HG03432 (cell line): ENCODE results near the gene PLEKHM2.
"Not testable (repeated sequence)": the region's sequence is repeated elsewhere in the genome, so short reads cannot be mapped to it uniquely, and the experiment has no call there.

Source experiments
- ATAC-seq: cut with Tn5 transposase; IDR thresholded peaks from one replicate; pipeline ENCODE4 v1.9.1; 2021; ENCODE audit warnings: mild to moderate bottlenecking, moderate library complexity; ENCODE audit not compliant: unreplicated experiment

The PLEKHM2 gene, protein sequence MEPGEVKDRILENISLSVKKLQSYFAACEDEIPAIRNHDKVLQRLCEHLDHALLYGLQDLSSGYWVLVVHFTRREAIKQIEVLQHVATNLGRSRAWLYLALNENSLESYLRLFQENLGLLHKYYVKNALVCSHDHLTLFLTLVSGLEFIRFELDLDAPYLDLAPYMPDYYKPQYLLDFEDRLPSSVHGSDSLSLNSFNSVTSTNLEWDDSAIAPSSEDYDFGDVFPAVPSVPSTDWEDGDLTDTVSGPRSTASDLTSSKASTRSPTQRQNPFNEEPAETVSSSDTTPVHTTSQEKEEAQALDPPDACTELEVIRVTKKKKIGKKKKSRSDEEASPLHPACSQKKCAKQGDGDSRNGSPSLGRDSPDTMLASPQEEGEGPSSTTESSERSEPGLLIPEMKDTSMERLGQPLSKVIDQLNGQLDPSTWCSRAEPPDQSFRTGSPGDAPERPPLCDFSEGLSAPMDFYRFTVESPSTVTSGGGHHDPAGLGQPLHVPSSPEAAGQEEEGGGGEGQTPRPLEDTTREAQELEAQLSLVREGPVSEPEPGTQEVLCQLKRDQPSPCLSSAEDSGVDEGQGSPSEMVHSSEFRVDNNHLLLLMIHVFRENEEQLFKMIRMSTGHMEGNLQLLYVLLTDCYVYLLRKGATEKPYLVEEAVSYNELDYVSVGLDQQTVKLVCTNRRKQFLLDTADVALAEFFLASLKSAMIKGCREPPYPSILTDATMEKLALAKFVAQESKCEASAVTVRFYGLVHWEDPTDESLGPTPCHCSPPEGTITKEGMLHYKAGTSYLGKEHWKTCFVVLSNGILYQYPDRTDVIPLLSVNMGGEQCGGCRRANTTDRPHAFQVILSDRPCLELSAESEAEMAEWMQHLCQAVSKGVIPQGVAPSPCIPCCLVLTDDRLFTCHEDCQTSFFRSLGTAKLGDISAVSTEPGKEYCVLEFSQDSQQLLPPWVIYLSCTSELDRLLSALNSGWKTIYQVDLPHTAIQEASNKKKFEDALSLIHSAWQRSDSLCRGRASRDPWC

DNA sequence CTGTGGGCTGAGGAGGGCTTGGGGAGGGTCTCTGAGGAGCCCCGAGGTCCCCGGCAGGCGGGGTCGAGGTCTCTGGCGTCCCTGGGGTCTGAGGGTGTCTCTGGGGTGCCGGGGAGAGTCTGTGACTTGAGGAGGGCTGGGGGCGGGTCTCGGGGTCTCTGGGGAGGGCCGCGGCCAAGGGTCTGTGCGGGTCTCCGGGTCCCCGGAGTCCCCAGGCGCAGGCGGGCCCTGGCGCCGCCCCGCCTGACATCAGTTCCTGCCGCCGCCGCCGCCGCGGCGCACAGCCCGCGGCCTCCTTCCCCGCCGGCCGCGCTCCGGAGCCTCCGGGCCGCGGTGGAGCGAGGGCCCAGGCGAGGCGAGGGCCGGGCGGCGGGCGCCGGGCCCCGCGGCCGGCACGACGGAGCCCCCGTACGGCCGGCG lies at the start of gene PLEKHM2:
TSS of gene PLEKHM2 (plus strand) at position 279 of the 420 bp plus-strand sequence. CDS start 239 bp downstream, outside the sequence.
- peak; percentile 73 for ATAC-seq

DNA sequence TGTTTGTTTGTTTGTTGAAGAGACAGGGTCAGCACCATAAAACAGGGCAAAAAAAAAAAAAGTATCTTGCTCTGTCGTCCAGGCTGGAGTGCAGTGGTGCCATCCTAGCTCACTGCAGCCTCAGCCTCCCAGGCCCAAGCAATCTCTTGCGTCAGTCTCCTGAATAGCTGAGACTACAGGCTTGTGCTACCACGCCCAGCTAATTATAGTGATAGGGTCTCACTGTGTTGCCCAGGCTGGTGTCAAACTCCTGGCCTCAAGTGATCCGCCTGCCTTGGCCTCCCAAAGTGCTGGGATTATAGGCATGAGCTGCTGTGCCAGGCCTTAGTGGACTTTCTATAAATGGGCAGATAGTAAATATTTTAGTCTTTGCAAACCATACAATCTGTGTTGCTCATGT lies 47.7 kb upstream of the PLEKHM2 start:
- ATAC-seq = no peak

DNA sequence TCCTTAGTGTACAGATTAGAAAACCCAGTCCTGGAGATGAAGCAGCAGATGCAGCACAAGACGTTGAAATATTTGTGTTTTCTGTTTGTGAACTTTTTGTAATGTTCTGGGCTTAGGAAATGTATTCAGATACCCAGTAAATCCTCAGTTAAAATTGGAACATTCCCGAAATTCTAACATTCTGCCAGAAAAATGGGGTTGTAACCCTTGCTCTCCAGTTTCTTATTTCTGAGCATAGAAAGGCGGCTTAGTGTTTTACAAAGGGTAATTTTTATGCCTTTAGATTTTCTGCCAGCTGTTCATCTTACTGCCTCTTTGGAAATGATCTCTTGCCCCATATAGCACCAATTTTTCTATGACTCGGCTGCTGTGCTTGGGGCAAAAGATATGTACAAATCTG lies 46.3 kb upstream of the PLEKHM2 start:
- no peak for ATAC-seq

DNA sequence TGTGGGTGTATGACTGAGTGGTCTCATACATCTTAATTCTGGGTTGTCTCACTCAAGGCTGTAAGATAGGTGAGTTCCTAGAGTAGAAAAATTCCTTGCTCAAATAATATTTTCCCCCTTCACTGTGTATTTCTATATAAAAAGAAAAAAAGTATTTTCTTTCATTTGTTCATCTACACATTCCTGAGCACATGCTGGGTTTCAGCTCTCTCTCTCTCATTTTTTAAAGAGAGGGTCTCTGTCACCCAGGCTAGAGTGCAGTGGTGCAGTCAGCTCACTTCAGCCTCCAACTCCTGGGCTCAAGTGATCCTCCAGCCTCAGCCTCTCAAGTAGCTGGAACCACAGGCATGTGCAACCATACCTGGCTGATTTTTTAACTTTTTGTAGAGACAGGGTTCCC lies 44.9 kb upstream of the PLEKHM2 start:
- ATAC-seq = no peak

DNA sequence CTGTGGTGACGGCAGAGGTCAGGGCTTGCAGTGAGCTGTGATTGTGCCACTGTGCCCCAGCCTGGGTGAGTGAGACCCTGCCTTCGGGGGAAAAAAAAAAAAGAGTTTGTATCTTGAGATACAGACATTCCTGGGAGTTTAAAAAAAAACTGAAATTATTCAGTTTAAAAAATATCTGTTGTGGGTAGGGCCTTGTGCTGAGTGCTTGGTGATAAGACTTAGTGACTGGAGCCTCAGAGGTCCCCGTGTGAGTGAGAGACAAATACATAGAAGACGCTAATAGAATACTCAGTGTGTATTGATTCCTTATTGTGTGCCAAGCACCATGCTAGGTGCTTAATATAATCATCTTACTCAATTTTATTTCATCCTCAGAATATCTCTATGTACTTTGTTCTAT lies 44.2 kb upstream of the PLEKHM2 start:
- ATAC-seq = no peak

DNA sequence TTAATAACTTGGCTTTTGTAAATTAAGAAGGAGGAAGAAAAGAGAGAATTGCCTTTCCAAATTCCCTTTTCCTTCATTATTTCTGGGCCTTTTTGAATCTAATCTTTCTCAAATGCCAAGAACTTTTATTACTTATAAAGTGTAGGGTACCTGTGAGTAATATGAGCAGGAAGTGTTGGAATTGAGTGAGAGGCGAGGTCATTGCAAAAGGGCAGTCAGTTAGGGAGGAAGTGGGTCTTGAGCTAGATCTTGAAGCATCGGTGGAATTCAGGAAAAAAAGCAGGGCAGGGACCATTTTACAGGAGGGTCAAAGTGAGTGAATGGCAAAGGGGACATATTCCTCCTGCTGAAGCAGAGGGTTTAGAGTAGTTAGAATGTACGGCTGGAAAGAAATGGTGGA lies 43.5 kb upstream of the PLEKHM2 start:
- ATAC-seq = no peak

DNA sequence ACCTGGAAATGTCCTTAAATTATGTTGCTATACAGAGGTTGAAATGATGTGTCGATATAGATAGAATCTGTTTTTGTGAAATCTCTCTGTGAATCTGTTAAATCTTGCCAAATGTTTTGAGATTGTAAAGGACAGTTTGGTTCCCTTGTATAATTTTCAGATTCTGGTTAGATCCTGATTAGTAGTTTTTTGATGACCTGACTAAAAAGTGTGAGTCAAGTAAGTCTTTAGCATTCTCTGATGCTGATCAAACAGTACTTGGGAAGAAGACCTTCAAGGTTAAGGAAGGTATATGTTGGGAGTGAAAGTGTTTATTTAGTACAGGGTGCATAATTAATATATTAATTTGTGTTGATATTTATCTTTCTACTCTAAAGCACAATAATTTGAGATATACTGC lies 34.2 kb upstream of the PLEKHM2 start:
- ATAC-seq = no peak

DNA sequence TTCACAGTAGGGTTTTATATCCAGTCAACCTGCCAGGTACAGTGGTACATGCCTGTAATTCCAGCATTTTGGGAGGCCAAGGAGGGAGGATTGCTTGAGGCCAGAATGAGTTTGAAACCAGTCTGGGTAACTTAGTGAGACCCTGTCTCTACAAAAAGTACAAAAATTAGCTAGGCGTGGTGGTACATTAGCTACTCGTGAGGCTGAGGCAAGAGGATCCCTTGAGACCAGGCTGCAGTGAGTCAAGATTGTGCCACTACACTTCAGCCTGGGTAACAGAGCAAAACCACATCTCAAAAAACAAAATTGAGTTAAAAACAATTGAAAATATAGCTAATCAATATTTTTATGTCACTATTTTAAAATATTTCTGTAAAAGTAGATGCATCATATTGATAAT lies 33.7 kb upstream of the PLEKHM2 start:
- ATAC-seq = no peak

DNA sequence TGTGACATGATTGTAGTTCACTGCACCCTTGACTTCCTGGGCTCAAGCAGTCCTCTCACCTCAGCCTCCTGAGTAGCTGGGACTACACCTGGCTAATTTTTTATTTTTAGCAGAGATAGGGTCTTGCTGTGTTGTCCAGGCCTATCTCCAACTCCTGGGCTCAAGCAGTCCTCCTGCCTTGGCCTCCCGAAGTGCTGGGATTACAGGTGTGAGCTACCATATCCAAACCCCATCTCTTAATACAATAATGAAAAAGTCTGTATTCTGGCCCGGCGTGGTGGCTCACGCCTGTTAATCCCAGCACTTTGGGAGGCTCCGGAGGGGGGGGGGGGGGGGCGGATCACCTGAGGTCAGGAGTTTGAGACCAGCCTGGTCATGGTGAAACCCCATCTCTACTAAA lies 32.0 kb upstream of the PLEKHM2 start:
- ATAC-seq = not testable (repeated sequence)

DNA sequence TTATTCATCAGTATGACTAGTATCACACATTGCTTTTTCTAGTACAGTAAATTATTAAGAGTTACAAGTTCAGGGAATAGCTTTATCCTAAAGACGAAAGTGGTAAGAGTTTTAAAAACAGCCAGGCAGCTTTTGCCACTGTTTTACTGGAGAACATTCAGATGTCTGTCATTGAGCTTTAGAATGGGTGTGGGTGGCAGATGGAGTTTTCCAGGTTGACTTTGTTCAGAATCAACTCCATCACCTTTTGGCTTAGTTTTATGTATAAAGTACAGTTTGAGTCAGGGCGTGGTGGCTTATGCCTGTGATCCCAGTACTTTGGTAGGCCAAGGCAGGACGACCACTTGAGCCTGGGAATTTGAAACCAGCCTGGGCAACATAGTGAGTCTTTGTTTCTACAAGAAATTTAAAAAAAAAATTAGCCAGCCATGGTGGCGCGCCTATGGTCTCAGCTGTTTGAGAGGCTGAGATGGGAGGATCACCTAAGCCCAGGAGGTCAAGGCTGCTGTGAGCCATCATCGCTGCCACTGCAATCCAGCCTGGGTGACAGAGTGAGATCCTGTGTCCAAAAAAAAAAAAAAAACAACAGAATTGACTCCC lies 29.9 kb upstream of the PLEKHM2 start:
- ATAC-seq = no peak

DNA sequence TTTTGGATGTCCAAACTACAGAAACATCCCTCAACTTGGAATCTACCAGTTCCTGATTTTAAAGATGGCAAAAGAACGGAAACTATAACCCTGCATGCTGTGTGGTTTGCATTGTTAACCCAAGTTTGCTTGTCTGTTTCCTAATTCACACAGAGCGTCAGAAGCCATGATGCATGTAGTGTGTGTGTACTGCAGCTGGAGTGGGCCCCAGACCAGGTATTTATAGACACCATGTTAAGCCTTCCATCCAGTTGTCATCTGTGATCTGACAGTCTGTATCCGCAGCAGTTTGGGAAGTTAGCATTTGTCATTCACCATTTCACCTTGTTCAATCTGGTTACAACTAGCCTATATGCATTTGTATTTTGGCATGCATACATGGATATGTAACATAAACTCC lies 27.7 kb upstream of the PLEKHM2 start:
- ATAC-seq = no peak

DNA sequence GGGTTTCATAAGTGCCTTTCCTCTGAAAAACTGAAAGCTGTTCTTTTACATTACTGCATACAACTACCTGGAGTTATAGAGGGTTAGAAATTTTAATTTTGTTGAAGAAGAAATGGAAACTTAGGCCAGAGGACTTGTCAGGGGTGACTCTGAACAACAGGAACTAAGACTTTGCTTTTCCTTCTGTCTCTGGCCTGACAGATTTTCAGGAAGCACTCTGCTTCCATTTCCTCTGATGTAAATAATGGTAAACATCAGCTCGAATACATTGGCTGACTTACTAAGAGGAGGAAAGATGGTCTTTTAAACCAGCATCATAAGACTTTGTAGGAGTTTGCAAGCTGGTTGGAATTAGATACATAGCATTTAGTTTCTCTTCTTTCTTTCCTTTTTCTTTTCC lies 27.1 kb upstream of the PLEKHM2 start:
- no peak for ATAC-seq

DNA sequence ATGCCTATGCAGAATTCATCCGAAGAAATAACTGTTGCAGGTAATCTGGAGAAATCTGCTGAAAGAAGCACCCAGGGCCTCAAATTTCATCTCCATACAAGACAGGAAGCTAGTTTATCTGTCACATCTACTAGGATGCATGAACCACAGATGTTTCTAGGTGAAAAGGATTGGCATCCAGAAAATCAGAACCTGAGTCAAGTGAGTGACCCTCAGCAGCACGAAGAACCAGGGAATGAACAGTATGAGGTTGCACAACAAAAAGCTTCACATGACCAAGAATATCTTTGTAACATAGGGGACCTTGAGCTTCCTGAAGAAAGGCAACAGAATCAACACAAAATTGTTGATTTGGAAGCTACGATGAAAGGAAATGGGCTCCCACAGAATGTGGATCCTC lies 24.0 kb upstream of the PLEKHM2 start:
- ATAC-seq = no peak

DNA sequence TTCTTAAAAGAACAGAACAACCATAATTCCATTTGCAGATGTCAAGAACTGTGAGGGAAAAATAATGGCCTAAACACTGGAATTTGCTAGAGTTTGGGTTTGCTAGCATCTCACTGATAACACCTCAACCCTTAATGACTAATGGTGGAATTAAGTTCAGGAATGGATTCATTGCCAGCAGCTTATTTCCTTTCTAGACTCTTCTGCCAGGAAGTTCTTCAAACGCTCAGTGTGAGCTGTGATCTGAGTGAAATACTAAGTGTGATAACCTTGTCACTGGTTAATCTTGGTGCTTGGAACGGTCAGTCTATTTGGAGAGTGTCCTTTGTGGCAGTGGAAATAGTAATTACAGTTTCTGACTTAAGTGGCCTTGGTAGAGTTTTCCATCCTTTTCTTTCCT lies 21.6 kb upstream of the PLEKHM2 start:
- no peak for ATAC-seq

DNA sequence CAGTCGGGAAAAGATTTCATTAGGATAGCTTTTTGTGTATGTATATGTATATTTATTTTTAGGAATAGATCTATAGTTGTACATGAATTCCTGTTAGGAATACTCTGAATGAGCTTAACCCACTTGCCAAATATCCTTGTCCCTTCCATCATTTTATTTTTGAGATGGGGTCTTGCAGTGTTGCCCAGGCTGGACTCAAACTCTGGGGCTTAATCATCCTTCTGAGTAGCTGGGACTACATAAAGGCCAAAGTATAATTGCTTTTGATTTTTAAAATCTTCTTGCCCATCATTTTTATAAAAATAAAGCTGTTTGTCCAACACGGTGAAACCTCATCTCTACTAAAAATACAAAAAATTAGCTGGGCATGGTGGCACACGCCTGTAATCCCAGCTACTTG lies 20.2 kb upstream of the PLEKHM2 start:
- no peak for ATAC-seq

DNA sequence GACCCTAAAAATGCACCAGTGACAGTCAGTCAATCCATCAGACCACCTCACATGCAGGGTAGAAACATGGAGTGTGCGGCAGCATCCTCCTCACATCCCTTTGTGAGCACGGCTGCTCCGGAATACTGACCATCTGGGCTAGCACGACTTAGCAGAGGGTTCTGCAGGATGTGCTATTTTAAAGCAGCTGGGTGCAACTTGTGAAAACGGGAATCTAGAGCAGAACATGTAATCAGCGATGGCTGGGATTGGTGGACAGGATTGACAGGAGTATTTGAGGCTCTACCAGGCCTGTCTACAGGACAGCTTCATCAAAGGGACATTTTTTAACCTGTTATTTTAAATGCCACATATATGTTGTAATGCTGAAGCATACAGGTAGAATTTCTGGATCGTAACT lies 16.8 kb upstream of the PLEKHM2 start:
- no peak for ATAC-seq

DNA sequence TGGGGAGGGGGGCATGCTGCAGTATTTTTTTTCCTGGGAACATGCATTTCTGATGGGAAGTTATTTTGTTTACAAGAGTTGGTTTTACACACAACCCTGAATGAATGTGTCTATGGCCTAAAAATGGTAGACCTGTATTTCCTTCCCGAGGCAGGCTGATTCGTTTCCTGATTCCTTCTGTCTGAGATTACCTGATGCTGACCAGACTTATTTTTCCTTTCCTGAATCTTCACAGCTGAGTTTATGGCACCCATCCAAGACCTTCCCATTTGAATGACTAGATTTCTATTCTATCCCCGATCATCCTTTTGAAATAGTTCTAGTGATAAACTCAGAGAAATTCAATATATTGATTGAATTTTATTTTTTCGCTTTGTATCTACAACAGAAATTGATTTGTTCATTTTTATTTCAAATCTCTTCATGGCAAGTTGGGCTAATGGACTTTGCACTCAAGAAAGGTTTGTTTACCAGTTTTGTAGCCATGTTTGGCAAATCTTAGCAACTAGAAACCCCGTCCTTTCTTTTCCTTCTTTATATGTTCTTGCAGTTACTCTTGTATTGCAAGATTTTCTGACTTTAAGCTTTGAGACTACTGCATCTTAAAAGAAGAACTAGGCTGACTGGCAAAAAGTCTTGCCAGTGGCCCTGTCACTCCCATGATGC lies 15.9 kb upstream of the PLEKHM2 start:
- ATAC-seq = no peak

DNA sequence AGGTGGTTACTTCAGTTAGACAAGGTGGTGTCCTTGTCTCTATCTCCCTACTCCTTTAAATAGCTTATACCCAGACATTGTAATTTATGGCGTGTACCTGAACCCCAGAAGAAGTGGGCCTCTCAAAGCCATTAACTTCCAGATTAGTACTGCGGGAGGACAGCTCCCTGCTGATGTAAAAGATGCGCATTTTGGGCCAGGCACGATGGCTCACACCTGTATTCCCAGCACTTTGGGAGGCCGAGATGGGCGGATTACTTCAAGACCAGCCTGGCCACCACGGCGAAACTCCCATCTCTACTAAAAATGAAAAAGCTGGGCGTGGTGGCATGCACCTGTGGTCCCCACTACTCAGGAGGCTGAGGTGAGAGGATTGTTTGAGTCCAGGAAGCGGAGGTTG lies 15.0 kb upstream of the PLEKHM2 start:
- ATAC-seq = no peak

DNA sequence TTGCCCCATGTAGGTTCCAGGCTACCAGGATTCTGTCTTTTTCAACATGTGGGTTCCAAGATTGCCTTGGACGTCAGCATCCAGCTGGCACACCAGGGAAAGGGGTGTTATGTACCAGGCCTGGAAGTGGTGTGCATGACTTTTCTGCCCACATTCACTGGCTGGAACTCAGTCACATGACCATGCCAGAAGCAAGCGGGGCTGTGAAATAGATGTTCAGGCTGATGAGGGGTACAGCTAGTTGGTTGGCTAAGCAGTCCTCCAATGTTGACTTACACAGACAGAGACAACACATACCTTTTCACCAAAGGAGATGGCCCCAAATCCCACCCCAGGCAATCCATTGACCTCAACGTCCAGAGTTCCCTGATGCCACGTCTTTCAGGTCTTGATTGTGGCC lies 14.3 kb upstream of the PLEKHM2 start:
- no peak for ATAC-seq

DNA sequence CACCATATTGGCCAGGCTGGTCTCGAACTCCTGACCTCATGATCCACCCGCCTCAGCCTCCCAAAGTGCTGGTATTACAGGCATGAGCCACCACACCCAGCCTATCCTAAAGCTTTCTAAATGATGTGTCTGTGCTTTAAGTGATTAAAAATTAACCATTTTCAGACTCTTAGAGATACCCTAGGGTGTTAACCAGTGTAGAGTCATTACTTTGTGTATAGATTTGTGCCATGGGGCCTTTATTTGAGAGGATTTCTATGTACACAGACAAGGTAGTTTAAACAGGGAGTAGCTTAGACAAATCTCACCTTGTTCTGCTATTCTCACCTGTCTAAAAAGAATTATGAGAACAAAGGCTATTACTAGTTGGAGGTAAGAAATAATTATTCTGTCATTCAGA lies 12.7 kb upstream of the PLEKHM2 start:
- no peak for ATAC-seq
